GM18861 (cell line): Measurements from ENCODE around the gene BCL6B.
"Not testable (repeated sequence)": the region's sequence is repeated elsewhere in the genome, so short reads cannot be mapped to it uniquely, and the experiment has no call there.

Source experiments
- ATAC-seq: cut with Tn5 transposase; IDR thresholded peaks from one replicate; pipeline ENCODE4 v1.9.1; 2021; ENCODE audit not compliant: unreplicated experiment

Gene BCL6B

DNA sequence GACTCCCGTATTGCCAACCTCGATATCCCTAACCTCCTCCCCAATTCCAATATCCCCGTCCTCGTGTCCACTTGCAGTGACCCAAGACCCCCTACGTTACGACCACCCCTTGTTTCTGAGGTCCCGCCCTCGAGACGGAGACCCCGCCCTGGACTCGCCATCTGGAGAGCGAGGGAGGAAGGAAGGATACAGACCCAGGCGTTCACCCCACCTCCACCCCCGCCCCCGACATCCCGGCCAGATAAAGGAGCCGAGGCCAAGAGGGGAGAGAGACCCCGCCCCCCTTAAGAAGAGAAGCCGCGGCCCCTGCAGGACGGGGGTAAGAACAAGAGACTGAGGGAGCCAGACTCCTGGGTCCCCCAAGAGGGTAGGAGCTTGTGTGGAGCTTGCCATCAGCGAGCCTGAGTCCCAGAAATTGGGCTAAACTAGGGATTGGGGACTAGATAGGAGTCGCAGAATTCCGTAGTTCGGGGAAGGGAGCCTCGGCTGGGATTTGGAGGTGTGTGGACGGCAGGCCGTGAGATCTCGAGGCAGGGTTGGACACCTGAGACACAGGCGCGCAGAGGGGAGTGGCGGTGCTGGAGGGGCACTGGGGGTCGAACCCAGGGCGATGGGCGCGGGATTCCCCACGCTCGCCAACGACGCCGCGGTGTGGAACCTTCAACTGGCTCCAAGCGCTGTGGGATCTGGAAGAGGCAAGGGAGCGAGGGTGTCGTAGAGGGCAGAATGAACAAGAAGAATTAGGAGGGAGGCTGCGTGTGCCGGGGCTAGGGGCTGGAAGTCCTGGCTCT is at the start of gene BCL6B:
Gene BCL6B, plus strand, starts transcription at position 270 of the 791 bp plus-strand sequence. CDS start 622 bp downstream, outside the sequence.
- ATAC-seq, result no peak

DNA sequence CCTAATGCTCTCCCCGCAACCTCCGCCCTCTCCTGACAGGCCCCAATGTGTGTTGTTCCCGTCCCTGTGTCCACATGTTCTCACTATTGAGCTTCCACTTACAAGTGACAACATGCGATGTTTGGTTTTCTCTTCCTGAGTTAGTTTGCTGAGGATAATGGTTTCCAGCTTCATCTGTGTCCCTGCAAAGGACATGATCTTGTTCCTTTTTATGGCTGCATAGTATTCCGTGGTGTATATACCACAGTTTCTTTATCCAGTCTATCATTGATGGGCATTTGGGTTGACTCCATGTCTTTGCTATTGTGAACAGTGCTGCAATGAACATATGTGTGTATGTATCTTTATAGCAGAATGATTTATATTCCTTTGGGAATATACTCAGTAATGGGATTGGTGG is 43.4 kb upstream of the BCL6B start:
- ATAC-seq, result not testable (repeated sequence)

- no peak for ATAC-seq
Observed at GRCh38 chr17:6981426-6981825, 41.4 kb upstream of the BCL6B start.

DNA sequence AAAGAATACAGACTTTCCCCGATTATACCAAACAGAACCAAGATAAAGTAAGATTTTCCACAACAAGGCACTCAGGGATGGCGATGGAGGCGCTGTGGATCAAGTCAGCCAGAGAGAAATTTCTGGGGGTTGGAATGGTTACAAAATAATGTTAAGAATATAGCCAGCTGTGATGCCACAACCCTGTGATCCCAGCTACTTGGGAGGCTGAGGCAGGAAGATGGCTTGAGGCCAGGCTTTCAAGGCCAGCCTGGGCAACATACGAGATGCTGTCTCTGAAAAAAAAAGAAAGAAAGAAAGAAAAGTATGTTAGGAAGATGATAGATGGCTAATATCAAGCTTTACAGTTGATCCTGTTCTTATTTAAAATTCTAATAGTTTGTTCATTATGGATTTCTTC is 37.6 kb upstream of the BCL6B start:
- no peak for ATAC-seq

- ATAC-seq, result no peak
Observed at GRCh38 chr17:6986676-6987075, 36.2 kb upstream of the BCL6B start.

DNA sequence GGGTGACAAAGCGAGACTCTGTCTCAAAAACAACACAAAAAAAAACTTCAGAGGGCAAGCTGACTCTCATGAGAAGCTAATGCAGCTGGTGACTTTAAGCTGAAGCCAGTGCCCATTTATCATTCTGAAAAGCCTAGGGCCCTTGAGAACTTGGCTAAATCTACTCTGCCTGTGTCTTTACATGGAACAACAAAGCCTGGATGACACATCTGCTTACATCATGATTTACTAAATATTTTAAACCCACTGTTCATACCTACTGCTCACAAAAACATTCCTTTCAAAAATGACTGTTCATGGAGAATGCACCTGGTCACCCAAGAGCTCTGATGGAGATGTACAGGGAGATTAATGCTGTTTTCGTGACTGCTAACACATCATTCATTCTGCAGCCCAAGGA is 33.1 kb upstream of the BCL6B start:
- ATAC-seq, result no peak

DNA sequence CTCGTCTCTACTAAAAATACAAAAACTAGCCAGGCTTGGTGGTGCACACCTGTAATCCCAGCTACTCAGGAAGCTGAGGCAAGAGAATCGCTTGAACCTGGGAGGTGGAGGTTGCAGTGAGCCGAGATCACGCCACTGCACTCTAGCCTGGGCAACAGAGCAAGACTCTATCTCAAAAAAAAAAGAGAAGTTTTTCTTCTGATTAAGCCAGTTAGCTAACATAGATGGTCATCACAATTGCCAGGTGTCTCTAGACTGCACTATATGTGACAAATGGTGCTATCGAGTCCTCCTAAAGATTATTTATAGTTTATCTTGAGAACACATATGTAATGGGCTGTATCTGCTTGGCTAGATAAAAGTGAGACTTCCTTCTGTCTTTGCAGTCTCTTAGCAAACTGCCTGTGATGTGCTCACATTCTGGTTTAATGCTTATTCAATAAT is 29.2 kb upstream of the BCL6B start:
- not testable (repeated sequence) for ATAC-seq

DNA sequence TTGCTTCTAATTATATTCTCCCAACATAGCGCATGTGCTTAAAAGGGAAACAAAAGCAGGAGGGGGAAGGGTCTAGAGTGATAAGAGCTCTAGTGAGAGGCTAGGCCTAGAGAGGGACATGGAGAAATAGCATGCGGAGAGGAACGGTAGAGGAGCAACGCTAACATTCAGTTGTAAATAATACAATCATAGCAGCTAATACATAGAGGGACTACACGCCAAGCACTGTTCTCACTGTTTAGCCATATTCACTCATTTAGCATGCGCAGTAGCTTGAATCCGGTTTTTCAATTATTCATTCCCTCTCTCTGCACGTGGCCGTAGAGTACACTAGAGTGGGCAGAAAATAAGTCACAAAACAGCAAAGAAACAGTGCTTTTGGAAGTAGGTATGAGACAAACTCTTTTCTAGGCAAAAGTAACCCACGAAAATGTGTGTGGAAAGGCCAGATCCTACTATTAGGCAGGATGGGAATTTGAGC is 28.7 kb upstream of the BCL6B start:
- ATAC-seq, result no peak

DNA sequence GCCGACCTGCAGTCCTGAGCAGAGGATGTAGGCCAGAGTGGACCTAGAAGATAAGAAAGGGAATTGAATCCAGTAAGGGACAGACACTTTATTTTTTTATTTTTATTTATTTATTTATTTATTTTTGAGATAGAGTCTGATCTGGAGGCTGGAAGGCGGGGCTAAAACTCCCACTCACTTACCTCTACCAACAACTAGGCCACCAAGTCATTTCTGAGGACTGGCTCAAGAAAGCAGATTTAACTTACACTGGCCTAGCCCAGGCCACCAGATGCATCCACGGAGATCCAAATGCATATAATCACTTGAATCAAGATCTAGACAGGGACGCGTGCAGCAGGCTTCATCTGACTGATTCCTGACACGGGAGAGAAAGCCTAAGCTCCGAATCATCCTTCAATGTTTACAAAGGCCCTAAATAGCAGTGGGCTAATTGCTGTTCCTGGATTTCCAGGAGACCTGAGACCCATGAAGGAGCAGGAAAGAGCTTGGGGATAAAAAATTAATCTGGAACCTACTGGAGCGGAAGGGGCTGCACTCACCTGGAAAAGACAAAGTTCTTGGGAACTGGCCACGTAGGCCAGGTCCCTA is 28.1 kb upstream of the BCL6B start:
- no peak for ATAC-seq

GRCh38 chr17:6995500-6996255 is 27.2 kb upstream of the BCL6B start, which contains the start of gene ALOX12:
TSS of gene ALOX12 (plus strand) at chr17:6996049. CDS start at chr17:6996118, 69 bp downstream.
- no peak for ATAC-seq

DNA sequence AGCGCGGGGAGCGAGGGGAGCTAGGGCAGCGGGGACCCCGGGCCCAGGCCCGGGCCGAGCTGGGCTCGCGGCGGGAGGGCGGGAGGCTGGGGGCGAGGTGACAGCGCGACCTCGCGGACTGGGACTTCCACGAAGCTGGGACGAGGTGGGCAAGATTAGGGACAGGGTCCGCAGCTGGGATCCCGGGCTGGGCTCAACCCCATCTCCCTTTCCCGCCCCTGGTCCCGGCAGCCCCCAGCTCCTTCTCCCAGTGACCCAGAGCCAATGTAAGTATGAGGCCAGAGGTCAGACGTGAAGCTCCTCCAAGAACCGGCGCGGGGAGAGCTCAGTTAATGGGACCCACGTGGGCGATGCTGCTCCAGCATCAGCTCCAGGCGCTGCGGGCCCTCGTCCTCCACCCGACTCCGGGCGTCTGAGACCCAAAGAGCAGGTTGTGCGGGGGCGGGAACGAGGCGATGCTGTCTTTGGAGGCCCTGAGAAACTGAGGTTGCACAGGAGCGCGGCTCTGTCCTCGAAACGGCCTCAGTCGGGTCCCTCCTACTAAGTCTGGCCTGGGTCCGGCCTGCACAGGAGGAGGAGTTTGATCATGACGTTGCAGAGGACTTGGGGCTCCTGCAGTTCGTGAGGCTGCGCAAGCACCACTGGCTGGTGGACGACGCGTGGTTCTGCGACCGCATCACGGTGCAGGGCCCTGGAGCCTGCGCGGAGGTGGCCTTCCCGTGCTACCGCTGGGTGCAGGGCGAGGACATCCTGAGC is 26.4 kb upstream of the BCL6B start:
- no peak for ATAC-seq

DNA sequence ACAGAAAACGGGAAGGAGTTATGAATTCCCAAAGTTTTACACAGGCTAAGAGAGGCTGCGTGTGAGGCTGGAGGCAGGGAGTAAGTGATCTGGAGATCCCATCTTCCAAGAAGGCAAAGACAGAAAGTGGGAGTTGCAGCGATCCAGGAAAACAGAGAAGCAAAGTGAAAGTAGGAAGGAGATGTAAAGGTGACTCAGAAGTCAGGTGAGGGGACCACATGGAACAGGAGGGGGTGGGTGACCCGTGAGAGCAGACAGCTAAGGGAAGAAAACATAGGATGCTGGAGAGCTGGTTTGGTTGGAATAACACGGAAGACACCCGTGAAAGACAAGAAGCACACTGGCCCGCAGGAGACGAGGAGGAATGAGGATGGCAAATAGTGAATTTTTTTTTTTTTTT is 25.7 kb upstream of the BCL6B start:
- ATAC-seq, result no peak

DNA sequence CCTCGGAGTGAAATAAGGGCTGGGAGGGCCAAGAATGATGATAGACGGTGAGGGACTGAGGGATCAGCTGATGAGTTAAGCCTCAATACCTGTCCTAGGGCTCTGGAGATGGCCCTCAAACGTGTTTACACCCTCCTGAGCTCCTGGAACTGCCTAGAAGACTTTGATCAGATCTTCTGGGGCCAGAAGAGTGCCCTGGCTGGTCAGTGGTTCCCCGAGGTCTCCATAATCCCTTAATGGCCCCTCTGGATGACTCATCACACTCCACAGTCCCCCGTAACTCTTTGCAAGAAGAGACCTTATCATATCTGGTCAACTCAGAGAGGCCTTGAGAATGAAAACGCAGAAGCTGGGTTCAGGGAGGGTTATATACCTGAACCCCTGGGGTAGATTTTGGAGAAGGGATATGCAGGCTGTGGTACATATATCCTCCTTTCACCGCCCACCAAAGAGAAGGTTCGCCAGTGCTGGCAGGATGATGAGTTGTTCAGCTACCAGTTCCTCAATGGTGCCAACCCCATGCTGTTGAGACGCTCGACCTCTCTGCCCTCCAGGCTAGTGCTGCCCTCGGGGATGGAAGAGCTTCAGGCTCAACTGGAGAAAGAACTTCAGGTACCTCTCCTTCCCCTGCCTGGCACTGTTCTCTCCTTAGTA is 23.9 kb upstream of the BCL6B start:
- ATAC-seq, result no peak

- no peak for ATAC-seq
Observed at GRCh38 chr17:7001318-7001961, 21.4 kb upstream of the BCL6B start.

DNA sequence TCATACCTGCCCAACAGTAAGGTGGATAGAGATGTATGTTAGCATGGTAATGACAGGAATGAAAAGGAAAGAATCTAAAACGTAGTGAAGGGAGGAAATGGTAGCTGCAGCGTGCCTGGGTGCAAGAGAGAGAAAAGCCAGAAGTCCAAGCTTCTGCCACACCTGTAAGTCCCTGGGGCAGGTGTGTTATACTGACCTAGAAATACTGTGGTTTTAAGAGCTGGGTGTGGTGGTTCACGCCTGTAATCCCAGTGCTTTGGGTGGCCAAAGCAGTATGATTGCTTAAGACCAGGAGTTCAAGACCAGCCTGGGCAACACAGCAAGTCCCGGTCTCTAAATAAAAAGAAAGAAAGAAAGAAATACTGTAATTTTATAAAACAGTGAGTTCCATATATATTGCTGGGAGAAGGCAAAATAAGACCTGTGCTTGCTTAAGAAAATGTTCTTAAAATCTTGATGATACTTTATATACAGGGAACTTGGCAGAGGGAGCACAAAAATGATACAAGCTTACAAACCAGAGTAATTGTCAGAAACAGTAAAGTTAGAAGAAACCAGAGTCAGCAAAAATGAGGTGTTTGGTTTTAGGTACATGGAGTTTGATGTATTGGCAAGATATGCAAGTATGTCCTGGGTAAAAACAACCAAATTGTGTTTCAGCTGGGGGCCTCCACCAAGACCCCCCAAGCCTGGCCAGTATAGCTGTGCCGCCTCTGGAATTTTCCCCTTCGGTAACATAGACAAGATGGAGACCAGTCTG is 20.4 kb upstream of the BCL6B start:
- ATAC-seq, result no peak

- ATAC-seq, result no peak
Observed at GRCh38 chr17:7003745-7004144, 19.1 kb upstream of the BCL6B start.

DNA sequence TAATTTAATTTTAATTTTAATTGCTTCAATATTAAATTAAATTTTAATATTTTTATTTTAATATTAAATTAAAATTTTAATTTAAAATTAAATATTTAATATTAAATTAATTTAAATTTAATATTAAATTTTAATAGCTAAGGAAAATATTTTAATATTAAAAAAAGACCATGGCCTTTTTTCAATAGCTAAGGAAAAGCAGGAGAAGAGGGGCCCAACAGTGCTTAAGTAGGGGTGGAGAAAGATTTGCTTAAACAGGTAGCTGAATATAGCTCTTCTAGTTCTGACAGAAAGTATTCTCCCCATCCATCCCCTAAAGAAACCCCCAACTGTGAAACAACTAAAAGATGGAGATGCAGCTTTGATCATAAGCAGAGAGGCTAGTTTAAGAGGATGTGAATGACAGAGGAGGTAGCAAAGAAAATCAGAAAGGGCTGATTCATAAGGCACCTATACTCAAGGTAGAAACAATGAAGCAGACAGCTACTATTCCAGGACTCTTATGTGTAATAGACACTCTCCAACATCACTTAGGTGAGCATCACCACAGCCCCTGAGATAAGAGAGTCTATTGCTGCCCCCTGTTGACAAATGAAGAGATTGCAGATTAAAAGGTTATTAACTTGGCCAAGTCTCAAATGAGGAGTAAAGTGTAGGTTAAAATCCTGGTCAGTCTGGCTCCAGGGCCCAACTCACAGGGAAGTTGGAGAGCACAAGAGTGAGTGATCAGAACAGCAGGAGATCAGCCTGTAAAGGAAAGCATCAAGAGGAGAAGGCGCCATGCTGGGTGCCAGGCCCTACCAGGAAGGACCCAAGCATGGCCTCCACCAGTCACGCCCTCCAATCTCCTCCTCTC is 18.2 kb upstream of the BCL6B start:
- ATAC-seq, result no peak

- no peak for ATAC-seq
Observed at GRCh38 chr17:7005716-7006115, 17.1 kb upstream of the BCL6B start.
